Activated CD4-positive, alpha-beta T cell treated with anti-CD3 and anti-CD28 coated beads for 4 hours (primary cell): ENCODE results near the gene ATG4D.
"Not testable (repeated sequence)": the region's sequence is repeated elsewhere in the genome, so short reads cannot be mapped to it uniquely, and the experiment has no call there.

Experiments used
- DNase-seq, 2 donors: peaks; one replicate each; pipeline ENCODE4 v3.0.0-alpha.2; 2020

ATG4D gene

DNA sequence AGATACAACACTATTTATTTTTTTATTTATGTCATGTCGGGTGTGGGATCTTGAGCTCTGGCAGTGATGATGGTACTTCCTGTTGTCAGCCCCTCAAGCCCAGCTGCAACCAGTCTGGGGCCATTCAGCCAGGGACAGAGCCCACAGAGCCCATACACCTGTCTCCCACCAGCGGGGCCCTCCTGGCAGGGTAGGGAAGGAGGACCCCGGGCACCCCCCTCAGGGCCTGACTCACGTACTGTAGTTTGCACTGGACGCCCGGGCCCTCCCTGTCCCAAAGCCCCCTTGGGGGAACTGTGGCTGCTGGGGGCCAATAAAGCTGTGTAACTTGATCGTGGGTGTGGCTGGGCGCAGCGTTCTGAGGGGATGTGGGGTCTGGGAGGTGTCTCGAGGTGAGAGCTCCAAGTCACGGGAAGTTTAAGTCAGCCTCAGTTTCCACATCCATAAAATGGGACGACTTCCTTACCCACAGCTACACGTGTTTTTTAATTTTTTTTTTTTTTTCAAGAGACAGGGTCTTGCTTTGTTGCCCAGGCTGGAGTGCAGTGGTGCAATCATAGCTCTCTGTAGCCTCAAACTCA, 9.5 kb downstream of the ATG4D start:
- no peak for DNase-seq

GRCh38 chr19:10553943-10554381, 10.3 kb downstream of the ATG4D start:
- DNase-seq, result peak; percentile 15 to 36

DNA sequence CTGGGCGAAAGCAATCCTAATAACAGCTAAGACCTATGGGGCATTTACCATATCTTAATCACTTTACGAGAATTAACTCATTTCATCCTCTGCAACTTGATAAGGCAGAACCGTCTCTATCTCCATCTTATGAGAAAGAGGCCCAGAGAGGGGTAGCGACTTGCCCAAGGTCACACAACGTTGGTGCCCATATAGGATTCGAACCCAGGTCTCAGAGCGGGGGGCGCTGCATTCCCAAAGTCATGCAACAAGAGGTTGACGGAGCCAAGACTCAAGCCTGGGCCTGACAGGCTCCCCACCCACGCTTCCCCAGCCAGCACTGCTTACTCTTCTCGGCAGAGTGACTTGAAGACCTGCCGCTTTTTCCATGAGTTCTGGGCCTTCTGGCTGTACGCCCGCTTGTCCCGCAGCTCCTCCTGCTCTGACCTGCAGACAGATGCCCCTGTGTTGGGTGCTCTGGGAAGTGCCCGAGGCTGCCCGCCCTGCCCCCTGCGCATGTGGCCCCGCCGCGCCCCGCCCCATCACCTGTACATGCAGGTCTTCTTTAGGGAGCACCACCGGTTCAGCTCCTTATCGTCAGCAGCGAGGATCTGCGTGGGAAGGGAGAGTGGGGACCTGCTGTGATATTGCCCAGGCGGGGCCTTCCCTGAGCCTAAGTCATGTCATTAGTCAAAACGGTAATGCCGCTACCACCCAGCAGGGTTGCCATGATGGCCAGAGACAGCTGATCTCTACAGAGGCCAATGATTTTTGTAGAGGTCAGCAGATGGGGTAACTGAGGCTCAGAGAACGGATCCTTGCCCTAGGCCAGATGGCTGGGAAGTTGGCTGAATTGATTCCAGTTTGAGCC, 11.3 kb downstream of the ATG4D start:
- no peak for DNase-seq

DNA sequence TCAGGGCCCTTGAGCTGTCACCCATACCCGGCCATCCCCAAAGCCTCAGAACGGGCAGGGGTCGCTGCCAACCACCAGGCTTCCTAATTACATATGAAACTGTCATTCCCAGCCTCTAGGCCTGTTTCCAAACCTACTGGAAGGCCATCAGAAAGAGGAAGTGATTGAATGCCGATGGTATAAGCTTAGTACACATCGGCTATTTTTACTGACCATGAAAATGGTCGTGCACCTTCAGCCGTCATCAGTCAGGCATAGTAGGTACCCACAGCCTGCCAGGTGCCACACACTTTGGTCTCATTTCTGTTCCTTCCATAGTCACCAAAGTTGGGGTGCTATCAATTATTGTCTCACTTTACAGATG, 11.9 kb downstream of the ATG4D start:
- DNase-seq, result no peak

GRCh38 chr19:10557603-10558197, 14.0 kb downstream of the ATG4D start:
- no peak for DNase-seq

- DNase-seq, result no peak
Measured at GRCh38 chr19:10560154-10560553, 16.4 kb downstream of the ATG4D start.

DNA sequence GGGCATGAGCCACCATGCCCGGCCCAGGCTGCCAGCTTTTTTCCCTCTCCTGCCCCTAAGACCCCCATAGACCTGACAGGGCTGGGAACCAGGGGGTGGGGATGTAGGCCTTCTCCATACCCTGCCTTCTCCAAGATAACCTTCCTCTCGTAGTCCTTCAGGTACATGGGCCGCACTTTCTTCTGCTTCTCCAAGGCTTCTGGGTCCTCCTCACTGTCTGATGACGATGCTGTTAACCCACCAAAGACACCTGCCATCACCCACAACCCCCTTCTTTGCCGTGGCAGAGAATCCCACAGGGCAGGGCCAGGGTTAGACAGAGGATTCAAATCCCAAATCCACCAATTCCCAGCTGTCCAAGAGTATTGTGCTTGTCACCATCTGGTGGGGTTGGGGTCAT, 18.9 kb downstream of the ATG4D start:
- no peak for DNase-seq

DNA sequence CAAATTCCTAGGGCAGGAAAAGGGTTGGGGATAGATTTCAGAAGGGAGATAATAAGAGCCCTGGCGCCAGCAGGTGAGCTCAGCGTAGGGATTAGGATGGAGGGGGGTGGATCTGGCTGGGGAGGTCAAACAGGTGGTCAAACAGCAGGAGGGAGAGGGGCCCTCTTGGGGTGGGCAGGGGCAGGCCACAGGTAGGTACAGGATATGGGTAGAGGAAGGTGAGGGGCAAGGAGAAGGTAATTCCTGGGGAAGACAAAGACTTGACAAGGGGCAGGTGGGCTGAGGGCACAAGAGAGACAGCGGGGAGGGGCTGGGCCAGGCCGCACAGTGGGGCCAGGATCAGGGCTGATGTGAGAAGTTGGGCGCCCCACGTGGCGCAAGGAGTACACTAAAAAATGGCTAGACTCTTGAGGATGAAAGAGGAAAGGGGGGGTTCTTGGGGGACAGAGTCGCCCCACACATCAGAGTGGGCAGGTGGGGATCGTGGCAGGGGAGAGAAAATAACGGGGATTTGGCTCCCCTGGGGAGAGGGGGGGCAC, 21.4 kb downstream of the ATG4D start:
- peak; percentile 59 to 60 for DNase-seq

DNA sequence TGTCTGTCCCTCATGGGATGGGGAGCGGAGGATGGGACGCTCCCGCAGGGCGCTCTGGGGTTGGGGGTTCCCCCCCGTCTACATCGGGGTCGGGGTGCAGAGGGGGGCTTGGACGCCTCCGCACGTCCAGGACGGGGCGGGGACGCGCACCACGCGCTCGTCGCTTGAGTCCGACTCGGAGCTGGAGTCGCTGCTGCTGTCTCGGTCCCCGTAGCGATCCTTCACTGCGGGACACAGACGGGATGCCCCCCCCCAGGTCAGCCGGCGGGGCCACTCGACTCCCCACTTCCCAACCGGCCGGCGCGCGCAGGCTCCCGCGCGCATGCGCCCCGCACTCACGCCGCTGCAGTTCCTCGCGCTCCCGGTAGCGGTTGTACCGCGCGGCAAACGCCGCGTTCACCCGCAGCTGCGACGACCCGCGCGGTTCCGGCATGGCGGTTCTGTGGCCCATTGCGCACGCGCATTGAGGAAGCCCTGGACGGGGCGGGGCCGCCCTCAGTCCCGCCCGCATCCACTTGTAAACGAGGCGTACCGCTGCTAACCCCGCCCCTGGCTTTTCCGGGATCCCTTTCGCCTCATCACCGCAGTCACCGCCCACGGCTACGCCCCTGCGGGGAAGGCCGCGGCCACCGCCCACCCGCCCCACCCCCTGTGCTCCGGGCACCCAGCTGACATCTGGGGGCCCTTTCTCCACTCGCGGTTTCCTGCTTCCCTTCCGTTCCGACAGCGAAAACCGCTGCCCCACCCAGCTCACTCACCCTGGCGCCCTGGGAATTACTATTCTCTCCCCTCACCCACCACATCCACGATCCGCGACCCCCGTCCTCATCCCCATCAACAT, 22.1 kb downstream of the ATG4D start, which contains the start of gene KRI1:
KRI1 (minus strand) TSS at position 444 of the 841 bp plus-strand sequence; CDS start at position 433, 11 bp downstream.
- DNase-seq, result peak; percentile 98 to 99

DNA sequence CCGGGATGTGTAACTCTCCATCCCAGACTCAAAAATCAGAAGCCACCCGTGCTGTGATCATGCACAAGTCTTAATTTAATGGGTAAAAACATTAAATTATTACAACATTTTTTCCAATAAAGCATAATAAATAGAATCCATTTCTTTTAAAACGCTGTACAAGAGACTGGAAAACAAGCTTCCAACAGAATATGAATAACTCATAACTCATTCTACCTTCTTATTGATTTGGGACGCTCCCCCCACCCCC, 22.6 kb downstream of the ATG4D start:
- no peak for DNase-seq

GRCh38 chr19:10566658-10567410, 23.1 kb downstream of the ATG4D start:
- peak; percentile 16 to 34 for DNase-seq

GRCh38 chr19:10567656-10568055, 24.0 kb downstream of the ATG4D start:
- peak in 1 of 2 donors; percentile 10 for DNase-seq

DNA sequence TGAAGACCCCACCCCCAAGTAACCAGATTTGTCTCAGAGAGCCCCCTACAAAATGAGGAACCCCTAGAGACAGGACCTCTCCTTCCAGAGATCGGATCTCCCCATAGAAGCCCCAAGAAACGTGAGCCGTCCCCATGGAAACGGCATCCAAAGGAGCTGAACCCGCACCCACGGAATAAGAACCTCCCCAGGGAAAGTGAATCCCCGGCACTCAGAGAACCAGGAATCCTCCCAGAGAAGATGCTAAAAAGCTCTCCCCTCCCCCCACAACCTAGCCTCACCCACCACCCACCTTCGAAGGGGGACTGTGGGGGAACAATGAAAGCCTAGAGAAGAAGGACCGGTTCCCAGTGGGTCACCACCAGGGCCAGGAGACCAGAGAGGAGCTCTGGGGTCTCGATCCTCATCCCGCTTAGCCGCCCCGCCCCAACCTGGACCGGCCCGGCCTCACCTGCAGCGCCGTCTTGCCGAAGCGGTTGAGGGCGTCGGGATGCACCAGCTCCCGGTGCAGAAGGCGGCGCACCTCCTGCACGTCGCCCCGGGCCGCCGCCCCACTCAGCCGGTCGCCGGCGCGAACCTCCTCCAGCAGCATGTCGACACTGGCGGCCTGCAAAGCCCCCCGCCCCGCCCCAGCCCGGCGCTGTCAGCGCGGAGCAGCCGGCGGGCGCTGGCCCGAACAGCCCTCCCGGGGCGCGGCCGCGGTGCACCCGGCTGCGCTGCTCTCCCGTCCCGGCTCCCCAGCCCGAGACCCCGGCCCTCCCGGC, 24.5 kb downstream of the ATG4D start:
- DNase-seq, result peak in 1 of 2 donors; percentile 56

DNA sequence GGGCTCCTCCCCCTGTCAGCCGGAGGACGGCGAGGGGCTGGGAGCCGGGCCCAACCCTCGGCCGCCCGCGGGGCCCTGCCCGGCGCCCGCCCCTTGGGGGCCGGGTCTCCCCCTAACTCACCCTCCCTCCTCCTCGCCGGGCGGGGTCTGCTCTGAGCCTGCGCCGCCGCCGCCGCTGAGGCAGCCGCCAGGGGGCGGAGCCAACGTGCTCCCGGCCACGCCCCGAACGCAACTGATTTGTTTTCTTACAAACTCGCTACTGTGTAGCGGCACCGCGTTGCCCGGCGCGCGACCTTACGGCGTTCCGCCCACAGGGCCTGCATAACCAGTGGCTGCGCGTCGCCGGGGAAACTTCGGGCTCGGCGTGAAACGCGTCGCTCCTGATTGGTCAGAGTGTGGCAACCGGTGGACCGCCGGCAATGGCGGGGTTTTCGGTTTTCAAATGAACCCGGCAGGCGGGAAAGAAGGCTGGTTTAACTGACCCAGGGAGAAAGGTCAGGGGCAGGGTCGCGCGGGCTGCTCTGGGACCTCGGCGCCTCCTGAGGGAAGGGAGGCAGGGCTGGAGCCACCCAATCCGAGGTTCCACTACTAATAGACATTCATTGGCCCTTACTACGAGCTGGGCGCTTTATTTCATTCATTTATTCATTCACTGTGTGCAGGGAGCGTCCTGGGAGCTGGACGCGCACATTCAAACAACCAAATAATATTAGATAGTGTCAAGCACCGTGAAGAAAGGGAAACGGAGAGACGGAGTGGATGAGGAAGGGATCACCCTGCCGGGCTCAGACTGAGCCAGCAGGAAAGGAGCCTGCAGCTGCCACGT, 25.3 kb downstream of the ATG4D start, which contains the start of gene CDKN2D:
CDKN2D (minus strand) TSS at position 154 of the 826 bp plus-strand sequence. CDS start 326 bp downstream, outside the sequence.
- DNase-seq, result peak; percentile 99 to 100

DNA sequence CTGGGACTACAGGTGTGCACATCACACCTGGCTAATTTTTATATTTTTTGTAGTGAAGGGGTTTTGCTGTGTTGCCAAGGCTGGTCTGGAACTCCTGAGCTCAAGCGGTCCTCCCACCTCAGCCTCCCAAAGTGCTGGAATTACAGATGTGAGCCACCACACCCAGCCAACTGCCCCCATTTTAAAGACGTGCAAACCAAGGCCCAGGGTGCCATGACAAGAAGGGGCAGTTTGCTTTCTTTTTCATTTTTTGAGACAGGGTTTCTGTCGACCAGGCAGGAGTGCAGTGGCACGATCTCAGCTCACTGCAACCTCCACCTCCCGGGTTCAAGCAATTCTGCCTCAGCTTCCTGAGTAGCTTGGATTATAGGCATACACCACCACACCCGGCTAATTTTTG, 30.1 kb downstream of the ATG4D start:
- not testable (repeated sequence) for DNase-seq

- DNase-seq, result no peak
Measured at GRCh38 chr19:10574462-10574861, 30.8 kb downstream of the ATG4D start.

DNA sequence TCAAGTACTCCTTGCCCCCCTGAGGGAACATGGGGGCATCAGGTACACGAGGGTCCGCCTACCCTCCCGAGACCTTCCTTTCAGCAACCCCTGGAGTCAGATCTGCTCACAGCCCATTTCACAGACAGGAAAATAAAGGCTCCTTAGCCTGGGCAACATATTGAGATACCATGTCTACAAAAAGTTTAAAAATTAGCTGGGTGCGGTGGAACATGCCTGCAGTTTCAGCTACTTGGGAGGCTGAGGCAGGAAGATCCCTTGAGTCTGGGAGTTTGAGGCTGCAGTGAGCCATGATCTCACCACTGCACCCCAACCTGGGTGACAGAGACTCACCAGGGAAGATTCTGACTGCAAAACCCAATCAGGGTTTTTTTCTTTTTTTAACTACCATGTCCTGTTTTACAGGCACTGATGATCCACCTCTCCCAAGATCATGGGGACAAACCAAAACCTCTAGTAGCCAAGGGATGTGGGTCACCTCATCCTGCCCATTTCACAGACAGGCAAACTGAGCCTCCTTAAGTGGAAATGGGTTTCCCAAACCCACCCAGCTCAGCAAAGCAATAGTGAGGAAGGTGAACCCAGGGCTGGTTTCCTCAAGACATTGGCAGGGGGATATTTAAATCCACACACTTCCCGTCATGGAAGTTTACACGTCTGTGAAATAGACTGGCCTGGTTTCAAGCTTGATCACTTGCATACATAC, 31.5 kb downstream of the ATG4D start:
- no peak for DNase-seq

DNA sequence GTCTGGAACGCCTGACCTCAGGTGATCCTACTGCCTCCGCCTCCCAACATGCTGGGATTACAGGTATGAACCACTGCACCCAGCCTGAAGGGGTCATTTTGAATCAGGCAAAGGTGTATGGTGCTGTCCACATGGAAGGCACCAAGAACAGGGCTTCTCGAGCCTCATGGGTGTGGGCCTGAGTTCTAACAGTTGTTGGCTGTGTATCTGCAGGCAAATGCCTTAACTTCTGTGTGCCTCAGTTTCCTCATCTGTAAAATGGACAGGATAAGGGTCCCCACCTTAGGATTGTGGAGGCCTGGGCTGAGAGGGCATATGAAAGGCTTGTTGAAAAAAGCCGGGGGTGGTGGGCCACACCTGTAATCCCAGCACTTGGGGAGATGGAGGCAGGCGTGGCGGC, 34.2 kb downstream of the ATG4D start:
- no peak for DNase-seq

DNA sequence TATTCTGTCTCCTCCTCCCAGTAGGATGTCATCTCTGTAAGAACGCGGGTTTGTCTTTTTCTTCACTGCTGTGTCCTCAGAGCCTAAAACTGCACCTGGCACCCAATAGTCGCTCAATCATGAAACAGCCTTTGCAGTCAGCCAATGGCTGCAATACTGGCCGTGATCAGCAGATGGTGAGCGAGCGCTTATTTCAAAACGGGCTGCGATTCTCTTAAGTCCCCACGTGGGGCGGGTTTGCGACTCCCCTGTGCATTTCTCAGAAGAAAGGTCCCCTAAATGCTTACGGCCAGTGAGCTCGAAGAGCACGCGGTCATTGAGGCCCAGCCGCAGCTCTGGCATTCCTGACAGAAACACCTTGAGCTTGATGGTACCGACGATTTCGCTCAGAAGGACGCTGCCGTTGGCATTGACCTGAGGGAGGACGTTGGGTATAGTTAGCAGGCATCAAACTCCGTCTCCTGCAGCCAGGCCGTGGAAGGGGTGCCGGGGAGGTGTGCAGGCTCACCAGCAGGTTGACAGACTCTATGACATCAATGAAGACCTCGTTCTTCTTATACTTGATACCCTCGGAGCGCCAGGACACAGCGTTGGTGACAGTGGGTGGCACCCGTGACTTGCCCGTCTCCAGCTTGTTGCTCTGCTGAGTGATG, 37.4 kb downstream of the ATG4D start:
- DNase-seq, result peak; percentile 87 to 92
